OCI-LY3 (cell line): ENCODE data around the gene SLC4A1.

Experiments used
- EZH2phosphoT487 ChIP-seq: fragments of 200-600 bp; shearing (Covaris generic); IDR thresholded peaks from 2 replicates; pipeline ENCODE4 v1.6.1; 2018; ENCODE audit warnings: antibody characterized with exemption, mixed run types, low read depth
- TF ChIP-seq, protein P1 (sequence below): fragments of 200-600, 300-600 bp; sonication (generic); IDR thresholded peaks from 2 replicates; pipeline ENCODE4 v1.5.1; 2014; ENCODE audit warnings: antibody characterized with exemption, low read length, low read depth

- TF ChIP-seq, protein P1, sequence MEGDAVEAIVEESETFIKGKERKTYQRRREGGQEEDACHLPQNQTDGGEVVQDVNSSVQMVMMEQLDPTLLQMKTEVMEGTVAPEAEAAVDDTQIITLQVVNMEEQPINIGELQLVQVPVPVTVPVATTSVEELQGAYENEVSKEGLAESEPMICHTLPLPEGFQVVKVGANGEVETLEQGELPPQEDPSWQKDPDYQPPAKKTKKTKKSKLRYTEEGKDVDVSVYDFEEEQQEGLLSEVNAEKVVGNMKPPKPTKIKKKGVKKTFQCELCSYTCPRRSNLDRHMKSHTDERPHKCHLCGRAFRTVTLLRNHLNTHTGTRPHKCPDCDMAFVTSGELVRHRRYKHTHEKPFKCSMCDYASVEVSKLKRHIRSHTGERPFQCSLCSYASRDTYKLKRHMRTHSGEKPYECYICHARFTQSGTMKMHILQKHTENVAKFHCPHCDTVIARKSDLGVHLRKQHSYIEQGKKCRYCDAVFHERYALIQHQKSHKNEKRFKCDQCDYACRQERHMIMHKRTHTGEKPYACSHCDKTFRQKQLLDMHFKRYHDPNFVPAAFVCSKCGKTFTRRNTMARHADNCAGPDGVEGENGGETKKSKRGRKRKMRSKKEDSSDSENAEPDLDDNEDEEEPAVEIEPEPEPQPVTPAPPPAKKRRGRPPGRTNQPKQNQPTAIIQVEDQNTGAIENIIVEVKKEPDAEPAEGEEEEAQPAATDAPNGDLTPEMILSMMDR, result no peak
- TF ChIP-seq EZH2phosphoT487, result no peak
These were observed 36.7 kb upstream of the SLC4A1 start for GRCh38 chr17:44304651-44305050.
